BLaER1 treated with 17β-estradiol and CSF1 and Interleukin-3, amounts not matched to agents 10 nM and 100 nM (cell line): ENCODE measurements around the gene ABCD3.

Experiments
- H3K27ac ChIP-seq, 11 experiments: shearing (Covaris generic); formaldehyde crosslinking; 2 replicates each; pipeline ENCODE4 v1.8.1; 2022
- H3K27me3 ChIP-seq, 11 experiments: shearing (Covaris generic); formaldehyde crosslinking; 2 replicates each; pipeline ENCODE4 v1.8.1; 2022
- H3K36me3 ChIP-seq, 11 experiments: shearing (Covaris generic); formaldehyde crosslinking; 2 replicates each; pipeline ENCODE4 v1.8.1; 2022
- H3K4me1 ChIP-seq, 10 experiments: shearing (Covaris generic); formaldehyde crosslinking; 2 replicates each; pipeline ENCODE4 v1.8.1; 2022
- H3K4me2 ChIP-seq, 11 experiments: shearing (Covaris generic); formaldehyde crosslinking; 2 replicates each; pipeline ENCODE4 v1.8.1; 2022
- H3K4me3 ChIP-seq, 10 experiments: shearing (Covaris generic); formaldehyde crosslinking; 2 replicates each; pipeline ENCODE4 v1.8.1; 2022
- H3K9ac ChIP-seq, 11 experiments: shearing (Covaris generic); formaldehyde crosslinking; 2 replicates each; pipeline ENCODE4 v1.8.1; 2022
- H3K9me3 ChIP-seq, 11 experiments: shearing (Covaris generic); formaldehyde crosslinking; replicated peaks in 1 of 11; 2 replicates each; pipeline ENCODE4 v1.8.1; 2022
- H4K20me1 ChIP-seq, 11 experiments: shearing (Covaris generic); formaldehyde crosslinking; 2 replicates each; pipeline ENCODE4 v1.8.1; 2022
- Cebpa-rat ChIP-seq, 11 experiments: shearing (Covaris generic); IDR thresholded peaks; 2 replicates each; pipeline ENCODE4 v1.8.1; 2022

ABCD3 gene

DNA sequence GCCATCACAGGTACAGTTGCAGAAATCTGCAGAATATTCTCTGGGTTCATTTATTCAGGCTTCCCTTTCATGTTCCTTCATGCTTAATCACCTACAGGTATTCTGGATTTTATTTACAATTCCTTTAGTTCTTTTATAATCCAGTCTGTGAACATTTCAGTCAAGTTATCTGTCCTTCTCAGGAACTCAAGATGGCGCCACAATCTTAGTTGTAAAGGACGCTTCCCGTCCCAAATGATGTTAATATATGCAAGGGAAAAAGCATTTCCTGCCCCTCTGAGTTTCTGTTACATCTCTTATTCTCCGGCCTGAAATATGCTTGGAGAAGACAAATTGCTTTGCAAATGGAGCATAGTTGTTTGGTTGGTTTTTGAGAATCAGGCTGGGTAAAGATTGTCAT, 104.1 kb downstream of the ABCD3 start:
- no peak overlapping the region for H3K4me3 ChIP-seq
- no peaks in the 10 kb centered on the region for H3K9me3 ChIP-seq
- no peaks in the 10 kb centered on the region for H3K4me1 ChIP-seq
- H3K27me3 ChIP-seq, result no peaks in the 10 kb centered on the region
- H3K36me3 ChIP-seq, result peaks cover 0 to 6% (median 0%) of the 10 kb centered on the region in 11 experiments; a peak in 5 of 22 replicates
- no peak overlapping the region for H3K27ac ChIP-seq
- H3K9ac ChIP-seq, result no peak overlapping the region
- no peak overlapping the region for H3K4me2 ChIP-seq
- no peak for TF ChIP-seq Cebpa-rat (IDR thresholded peaks at IDR 0.05)
- no peaks in the 10 kb centered on the region for H4K20me1 ChIP-seq

DNA sequence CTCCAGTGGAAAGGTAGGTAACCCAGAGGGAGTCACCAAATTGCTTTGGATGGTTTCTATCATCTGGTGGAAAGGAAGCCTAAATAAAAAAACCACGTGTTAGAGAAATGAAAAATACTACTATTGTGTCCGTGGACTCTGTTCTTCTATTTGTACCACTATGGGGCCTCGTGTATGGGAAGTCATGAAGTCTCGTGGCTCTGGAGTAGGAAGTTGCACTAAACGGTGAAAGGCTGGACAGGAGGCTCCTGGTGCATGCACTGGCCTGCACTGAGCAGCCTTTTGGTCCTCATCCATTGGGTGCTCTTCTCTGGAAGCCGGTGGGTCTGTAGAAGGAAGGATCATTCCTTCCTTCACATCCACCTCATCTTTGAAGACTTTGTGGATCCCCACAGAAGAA, 106.3 kb downstream of the ABCD3 start:
- Histone ChIP-seq H3K9me3 (no peaks in the 10 kb centered on the region), H4K20me1 (no peaks in the 10 kb centered on the region), H3K27me3 (no peaks in the 10 kb centered on the region), H3K9ac (no peak overlapping the region), H3K4me3 (no peak overlapping the region), H3K4me2 (no peak overlapping the region), H3K27ac (no peak overlapping the region), H3K4me1 (no peaks in the 10 kb centered on the region), H3K36me3 (no peaks in the 10 kb centered on the region)
- no peak for TF ChIP-seq Cebpa-rat (IDR thresholded peaks at IDR 0.05)

DNA sequence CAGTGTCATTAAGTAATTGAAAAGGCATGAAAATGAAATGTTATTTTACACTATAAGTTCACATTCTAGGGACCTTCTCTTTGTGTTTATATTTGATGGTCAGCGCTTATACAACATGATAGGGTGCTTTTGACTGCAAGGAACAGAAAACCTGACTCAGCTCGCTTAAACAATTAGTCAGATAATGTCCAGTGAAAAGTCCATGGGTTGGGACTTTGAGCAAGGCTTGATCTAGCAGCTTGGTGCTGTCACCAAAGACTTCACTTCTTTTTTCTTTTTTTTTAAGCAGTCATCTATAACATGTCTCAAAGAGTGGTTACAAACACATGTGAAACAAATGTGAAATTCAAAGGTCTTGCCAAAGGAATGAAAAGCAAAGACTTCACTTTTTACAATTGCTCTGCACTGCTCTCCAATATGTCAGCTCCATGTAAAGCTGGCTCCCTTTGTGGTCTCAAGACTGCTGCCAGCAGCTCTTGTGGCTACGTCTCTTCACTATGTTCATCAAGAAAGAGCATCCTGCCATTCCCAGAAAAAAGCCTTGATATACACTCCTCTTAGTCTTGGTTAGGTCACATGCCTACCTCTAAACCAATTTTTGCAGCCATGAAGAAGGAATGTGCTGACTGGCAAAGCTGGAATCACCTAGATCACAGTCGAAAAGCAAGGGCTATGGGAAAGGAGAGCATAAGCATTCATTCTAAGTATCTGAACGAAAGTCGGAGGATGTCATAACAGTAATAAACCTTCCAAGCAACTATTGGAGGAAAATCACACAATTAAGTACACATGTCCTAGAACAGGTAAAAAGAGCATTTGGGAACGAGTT, 108.2 kb downstream of the ABCD3 start:
- H3K9ac ChIP-seq, result no peak overlapping the region
- H3K27ac ChIP-seq, result no peak overlapping the region
- no peak overlapping the region for H3K4me3 ChIP-seq
- TF ChIP-seq Cebpa-rat (IDR thresholded peaks at IDR 0.05), result no peak
- H3K27me3 ChIP-seq, result no peaks in the 10 kb centered on the region
- H3K4me1 ChIP-seq, result no peaks in the 10 kb centered on the region
- H4K20me1 ChIP-seq, result no peaks in the 10 kb centered on the region
- no peaks in the 10 kb centered on the region for H3K9me3 ChIP-seq
- no peaks in the 10 kb centered on the region for H3K36me3 ChIP-seq
- H3K4me2 ChIP-seq, result no peak overlapping the region

DNA sequence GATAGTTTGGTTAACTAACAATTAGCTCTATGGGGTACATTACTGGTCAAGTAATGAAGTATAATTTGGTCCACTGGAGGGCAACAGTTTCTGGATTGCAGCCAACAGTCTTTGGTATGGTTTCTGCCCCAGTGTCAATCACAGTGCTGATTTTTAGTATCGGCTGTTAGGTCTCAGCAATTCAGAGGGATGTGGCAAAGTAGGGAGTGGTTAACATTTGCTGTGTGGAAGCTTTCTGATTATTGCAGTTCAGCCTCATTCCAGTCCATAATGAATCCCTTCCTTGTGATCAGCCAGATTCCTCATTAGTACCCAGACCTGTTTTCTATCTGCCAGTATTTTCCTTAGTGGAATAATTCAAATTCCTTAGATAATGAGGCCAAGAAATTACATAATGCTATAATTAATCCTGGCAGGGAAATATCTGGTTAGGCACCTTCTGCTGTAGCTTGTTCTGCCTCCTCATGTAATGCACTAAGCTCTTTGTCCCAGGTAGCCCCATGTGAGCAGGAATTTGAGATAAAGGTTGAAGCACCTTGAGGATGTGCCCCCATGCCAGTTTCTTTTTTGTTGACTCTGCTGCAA, 109.3 kb downstream of the ABCD3 start:
- H3K27me3 ChIP-seq, result no peaks in the 10 kb centered on the region
- H4K20me1 ChIP-seq, result no peaks in the 10 kb centered on the region
- H3K4me2 ChIP-seq, result no peak overlapping the region
- H3K36me3 ChIP-seq, result no peaks in the 10 kb centered on the region
- H3K4me1 ChIP-seq, result no peaks in the 10 kb centered on the region
- no peaks in the 10 kb centered on the region for H3K9me3 ChIP-seq
- TF ChIP-seq Cebpa-rat (IDR thresholded peaks at IDR 0.05), result no peak
- H3K9ac ChIP-seq, result no peak overlapping the region
- H3K4me3 ChIP-seq, result no peak overlapping the region
- no peak overlapping the region for H3K27ac ChIP-seq

DNA sequence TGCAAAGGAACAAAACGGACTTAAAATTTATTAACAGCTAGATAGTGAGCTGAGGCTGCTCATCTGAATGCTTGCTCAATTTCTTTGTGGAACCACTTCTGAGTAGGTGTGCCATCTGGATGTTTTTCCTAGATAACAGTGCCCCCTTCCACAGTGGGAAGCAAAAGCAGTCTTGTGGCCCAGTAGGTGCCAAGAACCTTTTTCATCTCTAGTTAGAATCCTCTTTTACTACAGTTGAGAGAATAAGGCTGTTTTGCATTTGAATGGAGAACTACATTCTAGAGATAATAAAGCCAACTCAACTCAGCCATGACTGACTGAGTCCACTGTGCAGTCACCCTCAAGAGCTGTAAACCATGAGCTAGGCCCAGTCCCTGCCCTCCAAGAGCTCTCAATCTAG, 110.1 kb downstream of the ABCD3 start:
- TF ChIP-seq Cebpa-rat (IDR thresholded peaks at IDR 0.05), result no peak
- H3K4me1 ChIP-seq, result no peaks in the 10 kb centered on the region
- no peaks in the 10 kb centered on the region for H3K27me3 ChIP-seq
- no peak overlapping the region for H3K9ac ChIP-seq
- no peaks in the 10 kb centered on the region for H4K20me1 ChIP-seq
- H3K4me2 ChIP-seq, result no peak overlapping the region
- H3K4me3 ChIP-seq, result no peak overlapping the region
- H3K9me3 ChIP-seq, result no peaks in the 10 kb centered on the region
- H3K36me3 ChIP-seq, result no peaks in the 10 kb centered on the region
- no peak overlapping the region for H3K27ac ChIP-seq

DNA sequence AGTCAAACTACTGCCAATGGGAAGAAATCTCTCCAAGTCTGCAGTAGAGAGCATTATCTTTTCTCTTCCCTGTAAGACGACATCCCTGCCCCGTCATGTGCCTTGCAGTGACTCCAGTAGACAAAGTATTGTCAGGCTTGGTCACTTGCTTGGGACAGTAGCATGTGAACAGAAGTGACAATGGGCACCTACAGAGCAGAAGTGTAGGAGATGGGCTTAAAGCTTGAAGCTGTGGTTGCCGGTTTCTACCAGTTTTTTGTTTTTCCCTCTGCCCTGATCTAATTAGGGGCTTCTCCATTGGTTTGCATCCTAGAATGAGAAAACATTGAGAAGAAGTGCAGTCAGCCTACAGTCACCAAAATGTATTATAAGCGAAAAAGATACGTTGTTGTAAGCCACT, 110.6 kb downstream of the ABCD3 start:
- no peak for TF ChIP-seq Cebpa-rat (IDR thresholded peaks at IDR 0.05)
- Histone ChIP-seq H3K27ac (no peak overlapping the region), H4K20me1 (no peaks in the 10 kb centered on the region), H3K27me3 (no peaks in the 10 kb centered on the region), H3K4me1 (no peaks in the 10 kb centered on the region), H3K9ac (no peak overlapping the region), H3K4me2 (no peak overlapping the region), H3K9me3 (no peaks in the 10 kb centered on the region), H3K36me3 (no peaks in the 10 kb centered on the region), H3K4me3 (no peak overlapping the region)

DNA sequence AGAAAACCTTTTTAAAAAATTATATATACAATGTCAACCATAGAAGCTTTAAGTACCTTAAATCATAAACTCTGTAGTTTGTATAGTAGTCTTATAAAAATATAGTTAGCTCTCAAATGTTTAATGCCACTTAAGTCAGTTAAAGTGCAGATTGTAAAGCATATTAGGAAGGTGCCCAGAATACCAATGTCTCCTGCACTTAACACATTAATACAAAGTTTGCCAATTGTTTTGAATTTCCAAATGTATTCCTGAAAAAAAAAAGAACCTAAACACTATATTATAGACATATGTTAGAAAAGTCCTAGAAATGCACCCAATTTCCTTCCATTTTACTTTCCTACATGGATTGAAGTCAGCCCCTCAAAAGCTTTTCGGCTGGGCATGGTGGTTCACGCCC, 111.2 kb downstream of the ABCD3 start:
- Histone ChIP-seq H3K4me3 (no peak overlapping the region), H3K36me3 (no peaks in the 10 kb centered on the region), H3K4me1 (no peaks in the 10 kb centered on the region), H3K4me2 (no peak overlapping the region), H3K9me3 (no peaks in the 10 kb centered on the region), H3K9ac (no peak overlapping the region), H3K27ac (no peak overlapping the region), H3K27me3 (no peaks in the 10 kb centered on the region), H4K20me1 (no peaks in the 10 kb centered on the region)
- no peak for TF ChIP-seq Cebpa-rat (IDR thresholded peaks at IDR 0.05)

DNA sequence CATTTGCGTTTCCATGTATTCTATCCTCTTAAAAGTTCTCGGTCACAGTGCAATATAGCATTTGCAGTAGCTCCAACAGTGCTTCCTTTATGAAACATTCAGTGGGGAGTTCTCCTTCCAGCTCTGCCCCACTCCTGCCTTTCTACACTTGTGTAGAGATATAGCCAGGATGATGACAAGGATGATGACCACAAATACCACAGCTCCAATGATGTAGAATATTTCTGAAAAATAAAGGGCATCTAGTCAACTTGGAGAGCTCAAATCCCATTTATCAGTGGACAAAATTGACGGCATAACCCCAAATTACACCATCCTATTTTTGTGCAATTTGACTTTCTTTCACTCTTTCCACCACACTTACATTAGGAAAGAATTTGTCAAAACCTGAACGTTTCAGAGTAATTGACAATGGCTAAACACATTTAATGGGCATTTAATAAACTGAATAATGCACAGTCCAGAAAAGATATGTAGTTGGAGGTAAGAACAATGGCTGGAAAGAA, 112.2 kb downstream of the ABCD3 start:
- Histone ChIP-seq H3K27me3 (no peaks in the 10 kb centered on the region), H3K27ac (no peak overlapping the region), H4K20me1 (no peaks in the 10 kb centered on the region), H3K9ac (no peak overlapping the region), H3K36me3 (0 out of 22 replicates have a peak, but pooled peaks cover 0 to 6% (median 0%) of the 10 kb centered on the region in 11 experiments), H3K9me3 (no peaks in the 10 kb centered on the region), H3K4me2 (no peak overlapping the region), H3K4me1 (no peaks in the 10 kb centered on the region), H3K4me3 (no peak overlapping the region)
- TF ChIP-seq Cebpa-rat (IDR thresholded peaks at IDR 0.05), result no peak

DNA sequence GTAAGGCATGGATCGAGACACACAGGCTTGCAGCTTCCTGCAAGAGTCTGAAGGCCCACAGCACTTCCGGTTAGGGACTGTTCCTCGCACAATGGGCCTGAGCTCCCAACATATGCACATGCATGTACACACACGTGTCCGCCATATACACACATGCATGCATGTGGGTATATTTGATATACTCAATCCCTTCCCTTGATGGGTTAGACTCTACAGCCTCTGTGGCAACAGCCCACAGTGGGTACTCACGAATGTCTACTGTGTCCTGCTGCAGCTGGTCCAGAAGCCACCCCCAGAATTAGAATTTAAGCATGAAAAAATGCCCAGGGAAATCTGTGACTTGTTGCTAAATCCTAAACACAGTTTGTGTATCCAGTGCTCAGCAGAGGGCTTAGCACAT, 113.5 kb downstream of the ABCD3 start:
- Histone ChIP-seq H3K4me1 (no peaks in the 10 kb centered on the region), H3K9ac (no peak overlapping the region), H3K9me3 (no peaks in the 10 kb centered on the region), H4K20me1 (no peaks in the 10 kb centered on the region), H3K27me3 (no peaks in the 10 kb centered on the region), H3K4me3 (no peak overlapping the region), H3K4me2 (no peak overlapping the region), H3K36me3 (0 out of 22 replicates have a peak, but pooled peaks cover 0 to 6% (median 0%) of the 10 kb centered on the region in 11 experiments), H3K27ac (no peak overlapping the region)
- no peak for TF ChIP-seq Cebpa-rat (IDR thresholded peaks at IDR 0.05)

DNA sequence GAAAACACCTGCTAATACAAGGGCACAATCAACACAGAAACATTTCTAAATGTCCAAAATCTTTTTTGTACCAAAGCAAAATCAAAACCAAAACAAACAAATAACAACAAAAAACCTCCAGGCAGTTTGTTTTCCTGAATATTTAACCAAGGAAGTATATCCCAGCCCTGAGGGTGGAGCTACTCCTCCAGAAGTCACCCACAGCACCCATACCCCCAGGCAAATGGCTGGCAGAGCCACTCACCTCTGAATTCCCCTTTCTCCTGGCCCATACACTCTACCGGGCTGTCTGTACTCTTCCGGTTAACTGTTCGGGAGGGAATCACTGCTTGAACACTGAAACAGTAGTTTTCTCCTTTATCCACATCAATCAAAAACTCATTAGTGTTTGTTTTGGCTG, 113.9 kb downstream of the ABCD3 start:
- Histone ChIP-seq H3K9me3 (no peaks in the 10 kb centered on the region), H3K4me1 (no peaks in the 10 kb centered on the region), H3K36me3 (0 out of 22 replicates have a peak, but pooled peaks cover 0 to 6% (median 0%) of the 10 kb centered on the region in 11 experiments), H3K9ac (no peak overlapping the region), H3K4me2 (no peak overlapping the region), H4K20me1 (no peaks in the 10 kb centered on the region), H3K27ac (no peak overlapping the region), H3K4me3 (no peak overlapping the region), H3K27me3 (no peaks in the 10 kb centered on the region)
- no peak for TF ChIP-seq Cebpa-rat (IDR thresholded peaks at IDR 0.05)
